NCI-H128 (cell line): ENCODE results near the gene DPP3.

Source experiments
- DNase-seq: peaks from one replicate; lab custom pipeline; 2025; ENCODE audit not compliant: unreplicated experiment; lab: John Stamatoyannopoulos, UW

Gene DPP3

GRCh38 chr11:66479394-66480116 is 679 bp upstream of the DPP3 start:
- peak; percentile 71 for DNase-seq

GRCh38 chr11:66484806-66485380 is 4.7 kb downstream of the DPP3 start:
- DNase-seq: no peak

- no peak for DNase-seq
Measured at GRCh38 chr11:66488957-66489356, 8.7 kb downstream of the DPP3 start.

DNA sequence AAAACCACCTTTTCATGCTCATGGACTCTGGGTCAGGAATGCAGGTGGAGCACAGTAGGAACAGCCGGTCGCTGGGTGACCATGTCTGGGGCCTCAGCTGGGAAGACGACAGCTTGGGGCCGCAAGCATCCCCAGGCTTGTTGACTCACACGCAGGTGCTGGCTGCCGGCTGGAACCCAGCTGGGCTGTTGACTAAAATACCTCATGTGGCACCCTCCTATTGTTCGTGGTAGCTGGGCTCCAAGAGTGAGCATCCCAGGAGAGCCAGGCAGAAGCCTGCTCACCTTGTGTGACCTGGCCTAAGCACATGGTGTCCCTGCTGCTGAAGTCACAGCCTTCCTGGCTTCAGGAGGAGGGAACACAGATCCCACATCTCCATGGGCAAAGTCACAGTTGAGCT is 9.4 kb downstream of the DPP3 start:
- no peak for DNase-seq

DNA sequence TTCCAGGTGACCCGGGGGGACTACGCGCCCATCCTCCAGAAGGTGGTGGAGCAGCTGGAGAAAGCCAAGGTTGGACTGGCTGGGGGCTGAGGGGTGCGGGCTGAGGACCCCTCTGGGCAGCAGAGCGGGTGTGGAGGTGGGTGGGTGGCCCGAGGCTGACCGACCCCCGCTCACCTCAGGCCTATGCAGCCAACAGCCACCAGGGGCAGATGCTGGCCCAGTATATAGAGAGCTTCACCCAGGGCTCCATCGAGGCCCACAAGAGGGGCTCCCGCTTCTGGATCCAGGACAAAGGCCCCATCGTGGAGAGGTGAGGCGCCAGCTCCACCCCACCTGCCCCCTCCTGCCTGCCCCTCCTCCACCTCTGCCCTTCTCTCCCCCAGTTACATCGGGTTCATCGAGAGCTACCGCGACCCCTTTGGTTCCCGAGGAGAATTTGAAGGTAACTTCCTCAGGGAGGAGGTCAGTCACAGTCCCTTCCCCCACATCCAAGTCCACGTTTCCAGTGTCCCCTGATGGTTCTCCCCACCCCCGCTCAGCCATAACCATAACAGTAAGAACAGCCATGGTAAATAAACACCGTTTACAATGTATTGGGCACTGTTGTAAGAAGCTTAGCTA is 11.2 kb downstream of the DPP3 start:
- no peak for DNase-seq

- DNase-seq: no peak
Measured at GRCh38 chr11:66492161-66492865, 12.1 kb downstream of the DPP3 start.

DNA sequence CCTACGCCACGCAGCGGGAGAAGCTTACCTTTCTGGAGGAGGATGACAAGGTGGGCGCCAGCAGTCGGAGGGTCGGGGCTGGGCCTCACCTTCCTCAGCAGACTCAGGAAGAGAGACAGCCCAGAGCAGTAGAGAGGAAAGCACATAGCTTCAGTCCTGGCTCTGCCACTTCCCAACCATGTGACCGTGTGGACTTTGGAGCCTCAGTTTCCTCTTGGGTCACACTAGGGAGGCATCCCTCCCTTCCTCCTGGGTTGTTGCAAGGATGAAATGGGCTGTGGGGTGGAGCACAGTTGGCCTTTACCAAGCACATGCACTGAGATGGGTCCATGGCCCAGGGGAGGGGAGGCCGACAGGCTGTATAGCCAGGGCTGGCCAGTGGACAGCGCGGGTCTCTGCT is 12.9 kb downstream of the DPP3 start:
- no peak for DNase-seq

DNA sequence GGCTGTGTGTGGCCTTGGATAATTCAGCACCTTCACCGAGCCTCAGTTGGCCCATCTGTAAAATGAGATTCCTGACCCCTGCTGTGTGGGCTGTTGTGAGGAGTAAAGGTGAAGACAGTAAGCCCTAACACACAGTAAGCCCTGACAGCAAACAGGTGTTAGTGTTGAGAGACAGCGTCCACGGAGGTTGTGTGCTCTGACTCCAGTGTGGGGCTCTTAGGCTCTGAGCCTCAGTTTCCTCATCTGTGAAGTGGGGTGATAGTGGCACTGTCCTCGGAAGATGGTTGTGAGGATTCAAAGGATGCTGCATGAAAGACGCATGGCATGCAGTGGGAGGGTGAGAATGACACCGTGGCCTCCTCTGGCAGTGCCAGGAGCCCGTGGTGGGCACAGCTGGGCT is 14.2 kb downstream of the DPP3 start:
- DNase-seq: no peak

- no peak for DNase-seq
Measured at GRCh38 chr11:66494935-66495334, 14.7 kb downstream of the DPP3 start.

DNA sequence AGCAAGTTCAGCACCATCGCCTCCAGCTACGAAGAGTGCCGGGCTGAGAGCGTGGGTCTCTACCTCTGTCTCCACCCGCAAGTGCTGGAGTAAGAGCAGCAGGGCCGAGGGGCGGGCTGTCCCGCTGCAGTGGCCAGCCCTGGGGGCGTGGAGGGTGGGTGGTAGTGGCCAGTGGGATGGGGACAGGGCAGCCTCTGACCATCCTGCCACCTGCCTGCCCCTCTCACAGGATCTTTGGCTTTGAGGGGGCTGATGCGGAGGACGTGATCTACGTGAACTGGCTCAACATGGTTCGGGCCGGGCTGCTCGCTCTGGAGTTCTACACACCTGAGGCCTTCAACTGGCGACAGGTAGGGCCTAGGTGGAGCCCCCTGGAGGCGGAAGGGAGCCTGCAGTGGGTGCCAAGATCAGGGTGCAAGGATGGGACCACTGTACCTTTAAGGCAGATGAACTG is 15.2 kb downstream of the DPP3 start:
- DNase-seq: no peak

GRCh38 chr11:66497206-66497605 is 17.0 kb downstream of the DPP3 start:
- no peak for DNase-seq

- DNase-seq: no peak
Measured at GRCh38 chr11:66498506-66498905, 18.3 kb downstream of the DPP3 start.

GRCh38 chr11:66505276-66505816 is 25.1 kb downstream of the DPP3 start:
- no peak for DNase-seq

DNA sequence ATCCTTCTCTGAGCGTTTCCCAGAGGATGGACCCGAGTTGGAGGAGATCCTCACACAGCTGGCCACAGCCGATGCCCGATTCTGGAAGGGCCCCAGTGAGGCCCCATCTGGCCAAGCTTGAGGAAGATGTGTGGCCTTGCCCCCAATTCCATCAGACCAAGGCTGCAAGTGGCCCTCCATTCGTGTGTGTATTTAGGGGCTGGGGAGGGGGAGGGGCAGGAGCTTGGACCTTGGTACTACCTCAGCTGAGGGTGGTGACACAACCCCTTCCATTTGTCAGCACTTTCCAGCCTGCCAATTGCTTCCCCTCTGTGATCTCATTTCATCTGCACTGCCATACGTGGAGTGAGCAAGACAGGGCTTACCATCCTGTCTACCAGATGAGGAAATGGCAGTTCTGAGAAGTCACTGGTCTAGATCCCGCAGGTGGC is 28.9 kb downstream of the DPP3 start:
- no peak for DNase-seq

GRCh38 chr11:66510271-66510989 is 30.2 kb downstream of the DPP3 start, which contains the start of gene BBS1:
Gene BBS1 (plus strand): TSS chr11:66510635. CDS start chr11:66510660, 25 bp downstream.
- DNase-seq: peak; percentile 50

DNA sequence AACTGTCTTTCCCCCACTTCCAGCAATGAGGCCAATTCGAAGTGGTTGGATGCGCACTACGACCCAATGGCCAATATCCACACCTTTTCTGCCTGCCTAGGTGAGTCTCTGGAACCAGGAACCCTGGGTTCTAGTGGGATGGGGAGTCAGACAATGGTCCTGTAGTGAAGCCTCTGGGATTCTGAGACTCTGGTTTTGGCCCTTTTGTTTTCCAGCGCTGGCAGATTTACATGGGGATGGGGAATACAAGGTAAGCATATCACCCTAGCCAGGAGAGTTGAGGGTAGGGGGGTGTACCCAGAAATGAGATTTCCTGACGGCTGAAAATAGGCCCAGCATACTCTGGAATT is 30.7 kb downstream of the DPP3 start:
- no peak for DNase-seq

DNA sequence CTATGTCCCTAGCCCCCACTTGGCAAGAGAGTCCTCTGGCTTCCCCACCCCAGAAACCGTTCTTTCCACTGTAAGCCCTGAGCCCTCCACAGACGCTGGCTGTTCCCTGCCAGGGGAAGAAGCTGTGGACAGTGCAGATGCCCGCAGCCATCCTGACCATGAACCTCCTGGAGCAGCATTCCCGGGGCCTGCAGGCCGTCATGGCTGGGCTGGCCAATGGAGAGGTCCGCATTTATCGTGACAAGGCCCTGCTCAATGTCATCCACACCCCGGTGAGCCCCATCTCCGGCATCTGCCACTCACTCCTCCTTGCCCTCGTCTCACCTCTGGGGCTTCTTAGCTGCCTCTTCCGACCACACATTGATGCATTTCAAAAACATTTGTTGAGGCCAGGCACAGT is 43.4 kb downstream of the DPP3 start:
- DNase-seq: no peak

DNA sequence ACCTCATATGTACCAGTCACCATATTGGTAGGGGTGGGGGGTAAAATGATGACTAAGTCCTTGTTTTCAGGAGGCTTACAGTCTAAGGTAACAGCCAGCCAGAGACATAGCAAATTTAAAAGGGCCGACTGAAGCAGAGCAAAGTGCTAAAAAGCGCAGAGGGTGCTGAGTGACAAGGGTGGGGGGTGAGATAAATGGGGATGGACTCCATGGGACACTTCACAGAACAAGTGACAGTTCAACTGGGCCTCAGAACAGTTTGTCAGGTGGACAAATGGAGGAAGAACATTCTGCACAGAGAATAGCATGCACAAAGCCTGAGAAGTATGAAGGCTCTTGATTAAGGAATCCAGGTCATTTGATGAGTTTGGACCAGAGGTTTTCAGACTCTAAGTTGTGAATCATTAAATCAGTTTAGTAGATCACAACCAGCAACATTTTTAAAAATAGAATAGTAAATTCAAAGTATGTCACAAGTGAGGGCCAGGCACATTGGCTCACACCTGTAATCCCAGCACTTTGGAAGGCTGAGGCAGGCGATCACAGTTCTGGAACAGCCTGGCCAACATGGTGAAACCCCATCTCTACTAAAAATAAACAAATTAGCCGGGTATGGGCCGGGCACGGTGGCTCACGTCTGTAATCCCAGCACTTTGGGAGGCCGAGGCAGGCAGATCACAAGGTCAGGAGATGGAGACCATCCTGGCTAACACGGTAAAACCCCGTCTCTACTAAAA is 44.2 kb downstream of the DPP3 start:
- no peak for DNase-seq

DNA sequence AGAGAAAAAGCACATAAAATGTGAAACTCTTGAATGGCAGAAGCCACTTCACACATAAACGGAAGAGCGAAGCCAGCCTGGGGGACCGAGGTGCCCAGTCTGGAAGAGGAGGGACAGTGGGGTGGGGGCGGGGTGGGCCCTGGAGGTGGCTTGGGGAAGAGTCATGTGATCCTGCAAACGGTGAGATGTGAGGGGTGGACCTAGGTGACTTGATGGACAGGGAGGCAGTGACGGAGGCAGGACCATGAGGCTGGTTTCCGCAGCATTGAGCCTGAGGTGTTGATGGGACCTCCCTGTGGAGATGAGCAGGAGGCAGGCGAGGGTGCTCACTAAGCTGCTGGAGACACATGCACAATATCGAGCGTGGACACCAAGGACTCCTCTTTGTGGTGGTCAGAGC is 48.8 kb downstream of the DPP3 start:
- DNase-seq: no peak

DNA sequence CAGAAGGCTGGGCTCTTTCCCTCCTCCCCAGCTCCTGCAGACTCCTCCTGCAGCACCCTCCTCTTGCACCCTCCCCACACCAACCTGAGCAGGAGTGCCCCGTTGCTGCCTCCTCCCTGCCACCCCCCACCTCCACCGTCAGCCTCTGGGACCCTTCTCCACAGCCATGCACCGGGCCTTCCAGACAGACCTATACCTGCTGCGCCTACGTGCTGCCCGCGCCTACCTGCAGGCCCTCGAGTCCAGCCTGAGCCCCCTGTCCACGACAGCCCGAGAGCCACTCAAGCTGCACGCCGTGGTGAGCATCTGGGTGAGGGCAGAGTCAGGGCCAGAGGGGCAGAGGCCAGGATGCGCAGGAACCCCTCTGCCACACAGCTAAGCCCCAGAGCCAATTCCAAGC is 49.4 kb downstream of the DPP3 start:
- no peak for DNase-seq
